MM.1S (cell line): ENCODE results near the gene RAPGEF6.
"Not testable (repeated sequence)": the region's sequence is repeated elsewhere in the genome, so short reads cannot be mapped to it uniquely, and the experiment has no call there.

Experiments used
- DNase-seq: peaks from one replicate; pipeline ENCODE4 v3.0.0-alpha.2; 2015
- H2AFZ ChIP-seq: fragments of 300-600 bp; sonication (generic); 2 replicates; pipeline ENCODE4 v1.6.0; 2016; ENCODE audit warnings: antibody characterized with exemption, low read length
- H3F3A ChIP-seq: fragments of 300-600 bp; sonication (generic); 2 replicates; pipeline ENCODE4 v1.6.1; 2016; ENCODE audit warnings: mild to moderate bottlenecking, antibody characterized with exemption, low read length, moderate library complexity, mixed read lengths; ENCODE audit not compliant: insufficient read depth
- H3K27ac ChIP-seq: fragments of 300-600 bp; sonication (generic); 2 replicates; pipeline ENCODE4 v1.5.1; 2016; ENCODE audit warnings: mild to moderate bottlenecking, low read length
- H3K27me3 ChIP-seq: fragments of 300-600 bp; sonication (generic); replicated peaks from 2 replicates; pipeline ENCODE4 v1.6.0; 2016; ENCODE audit warnings: low read length; ENCODE audit not compliant: insufficient read depth
- H3K36me3 ChIP-seq: fragments of 300-600 bp; sonication (generic); replicated peaks from 2 replicates; pipeline ENCODE4 v1.6.1; 2016; ENCODE audit warnings: mild to moderate bottlenecking, low read length, mixed read lengths; ENCODE audit not compliant: insufficient read depth
- H3K4me1 ChIP-seq: fragments of 300-600 bp; sonication (generic); 2 replicates; pipeline ENCODE4 v1.6.1; 2016; ENCODE audit warnings: low read length, mixed read lengths
- H3K4me2 ChIP-seq: fragments of 300-600 bp; sonication (generic); 2 replicates; pipeline ENCODE4 v1.6.0; 2016; ENCODE audit warnings: low read depth, low read length
- H3K4me3 ChIP-seq: fragments of 300-600 bp; sonication (generic); 2 replicates; pipeline ENCODE4 v1.5.1; 2016; ENCODE audit warnings: low read length, mixed read lengths
- H3K79me2 ChIP-seq: fragments of 300-600 bp; sonication (generic); 2 replicates; pipeline ENCODE4 v1.6.1; 2016; ENCODE audit warnings: mixed run types, low read length, mixed read lengths
- H3K9ac ChIP-seq: fragments of 300-600 bp; sonication (generic); 2 replicates; pipeline ENCODE4 v1.6.1; 2016; ENCODE audit warnings: low read length, mixed read lengths
- H3K9me2 ChIP-seq: fragments of 300-600 bp; sonication (generic); replicated peaks from 2 replicates; pipeline ENCODE4 v1.6.1; 2016; ENCODE audit warnings: mild to moderate bottlenecking, low read length, mixed read lengths; ENCODE audit not compliant: insufficient read depth
- H3K9me3 ChIP-seq: fragments of 300-600 bp; sonication (generic); replicated peaks from 2 replicates; pipeline ENCODE4 v1.6.1; 2016; ENCODE audit warnings: mild to moderate bottlenecking, low read length, mixed read lengths; ENCODE audit not compliant: insufficient read depth
- H4K20me1 ChIP-seq: fragments of 300-600 bp; sonication (generic); 2 replicates; pipeline ENCODE4 v1.6.1; 2016; ENCODE audit warnings: mild to moderate bottlenecking, low read length, moderate library complexity, mixed read lengths; ENCODE audit not compliant: insufficient read depth
- CTCF ChIP-seq: fragments of 300-600 bp; sonication (generic); IDR thresholded peaks from 2 replicates; pipeline ENCODE4 v1.5.1; 2016; ENCODE audit warnings: antibody characterized with exemption, low read length, mixed read lengths
- EZH2 ChIP-seq: fragments of 300-600 bp; sonication (generic); optimal IDR thresholded peaks from 2 replicates; pipeline ENCODE3; 2017; ENCODE audit warnings: low read depth, mild to moderate bottlenecking, antibody characterized with exemption, low read length, mixed read lengths
- EZH2phosphoT487 ChIP-seq: fragments of 300-600 bp; sonication (generic); IDR thresholded peaks from 2 replicates; pipeline ENCODE4 v1.6.1; 2018; ENCODE audit warnings: antibody characterized with exemption, low read length

Gene RAPGEF6

GRCh38 chr5:131628990-131629389 lies 6.0 kb downstream of the RAPGEF6 start:
- no peaks in the 10 kb centered on the region for H3K27me3 ChIP-seq
- no peak overlapping the region for H2AFZ ChIP-seq
- H3K9me3 ChIP-seq, result no peaks in the 10 kb centered on the region
- no peaks in the 10 kb centered on the region for H3F3A ChIP-seq
- H3K36me3 ChIP-seq, result no peaks in the 10 kb centered on the region
- DNase-seq, result no peak
- H3K9ac ChIP-seq, result no peak overlapping the region
- peaks cover 99% of the 10 kb centered on the region for H3K79me2 ChIP-seq
- TF ChIP-seq EZH2 (no peak), CTCF (no peak), EZH2phosphoT487 (no peak)
- no peak overlapping the region for H3K4me3 ChIP-seq
- no peak overlapping the region for H3K27ac ChIP-seq
- no peak overlapping the region for H3K4me2 ChIP-seq
- peaks cover 11% of the 10 kb centered on the region; the same call in 1 of the 2 replicates for H4K20me1 ChIP-seq
- peaks cover 10% of the 10 kb centered on the region for H3K4me1 ChIP-seq
- no peaks in the 10 kb centered on the region for H3K9me2 ChIP-seq

- H4K20me1 ChIP-seq, result peaks cover 12% of the 10 kb centered on the region; the same call in 1 of the 2 replicates
- peaks cover 99% of the 10 kb centered on the region for H3K79me2 ChIP-seq
- H3K4me1 ChIP-seq, result peaks cover 4% of the 10 kb centered on the region
- no peaks in the 10 kb centered on the region for H3K36me3 ChIP-seq
- no peaks in the 10 kb centered on the region for H3K9me2 ChIP-seq
- no peak overlapping the region for H2AFZ ChIP-seq
- no peaks in the 10 kb centered on the region for H3K9me3 ChIP-seq
- no peak overlapping the region for H3K27ac ChIP-seq
- H3K9ac ChIP-seq, result no peak overlapping the region
- no peak overlapping the region for H3K4me3 ChIP-seq
- TF ChIP-seq EZH2, result no peak
- no peak for TF ChIP-seq EZH2phosphoT487
- no peak for TF ChIP-seq CTCF
- no peak overlapping the region for H3K4me2 ChIP-seq
- DNase-seq, result no peak
- no peaks in the 10 kb centered on the region for H3K27me3 ChIP-seq
- H3F3A ChIP-seq, result no peaks in the 10 kb centered on the region
These were observed 7.7 kb downstream of the RAPGEF6 start for GRCh38 chr5:131627207-131627865.

- H3K4me2 ChIP-seq, result no peak overlapping the region
- no peak overlapping the region for H3K9ac ChIP-seq
- no peaks in the 10 kb centered on the region for H3K36me3 ChIP-seq
- DNase-seq, result no peak
- no peaks in the 10 kb centered on the region for H3K9me3 ChIP-seq
- H4K20me1 ChIP-seq, result peaks cover 18% of the 10 kb centered on the region; the same call in 1 of the 2 replicates
- H3K9me2 ChIP-seq, result no peaks in the 10 kb centered on the region
- TF ChIP-seq CTCF (no peak), EZH2 (no peak), EZH2phosphoT487 (no peak)
- no peaks in the 10 kb centered on the region for H3F3A ChIP-seq
- no peaks in the 10 kb centered on the region for H3K27me3 ChIP-seq
- no peak overlapping the region for H3K27ac ChIP-seq
- H3K79me2 ChIP-seq, result peaks cover 99% of the 10 kb centered on the region
- no peak overlapping the region for H2AFZ ChIP-seq
- no peak overlapping the region for H3K4me3 ChIP-seq
- no peaks in the 10 kb centered on the region for H3K4me1 ChIP-seq
These were observed 12.4 kb downstream of the RAPGEF6 start for GRCh38 chr5:131622633-131623032.

- not testable (repeated sequence) for H3K27me3 ChIP-seq, H3K9me3 ChIP-seq, H3K4me1 ChIP-seq, H3K36me3 ChIP-seq, H3K9ac ChIP-seq, H3K27ac ChIP-seq, H3F3A ChIP-seq, H3K9me2 ChIP-seq, H2AFZ ChIP-seq, H3K4me2 ChIP-seq, DNase-seq, H3K4me3 ChIP-seq
- Histone ChIP-seq H3K79me2 (peaks cover 99% of the 10 kb centered on the region), H4K20me1 (peaks cover 15% of the 10 kb centered on the region; the same call in 1 of the 2 replicates)
These were observed 13.9 kb downstream of the RAPGEF6 start for GRCh38 chr5:131621164-131621563.
